K562 (cell line): ENCODE measurements around the gene CSKMT. TPM values are rescaled to one million over a fixed set of nuclear protein-coding genes. Genes with fewer than 3 reads are reported as not detected.

ENCODE experiments used
- CCAR2 ChIP-seq: fragments of 200-400 bp; formaldehyde crosslinking; IDR thresholded peaks from 2 replicates; pipeline ENCODE4 v1.6.1; 2017; ENCODE audit warnings: mild to moderate bottlenecking, low read depth, low read length
- COPS2 ChIP-seq: fragments of 450-650 bp; conservative IDR thresholded peaks from 2 replicates; pipeline ENCODE4 v1.6.1; 2016; ENCODE audit warnings: mild to moderate bottlenecking, moderate library complexity
- ELK3 ChIP-seq: fragments of 450-650 bp; formaldehyde crosslinking; IDR thresholded peaks from 2 replicates; pipeline ENCODE4 v1.4.0; 2020; ENCODE audit warnings: mild to moderate bottlenecking
- FOXK1 ChIP-seq: sonication (generic); formaldehyde crosslinking; IDR thresholded peaks from 2 replicates; pipeline ENCODE4 v1.8.0; 2022; ENCODE audit warnings: missing genetic modification reagents, mild to moderate bottlenecking, borderline replicate concordance
- JUND ChIP-seq, 2 experiments: IDR thresholded peaks; 2 replicates in 1 of 2; 3 replicates in 1 of 2; pipeline ENCODE4 v1.6.1; 2011; ENCODE audit warnings: borderline replicate concordance in 2 of 2, low read depth in 2 of 2, low read length in 2 of 2, improper control_type of control experiment in 1 of 2, missing biosample characterization in 1 of 2, missing genetic modification characterization in 1 of 2, missing genetic modification reagents in 1 of 2
- MECOM ChIP-seq: fragments of 250-450 bp; sonication (Bioruptor Pico); IDR thresholded peaks from 2 replicates; pipeline ENCODE4 v1.8.0; 2022; ENCODE audit warnings: inconsistent platforms
- NBN ChIP-seq: fragments of 450-650 bp; IDR thresholded peaks from 2 replicates; pipeline ENCODE4 v1.6.1; 2016; ENCODE audit warnings: low read depth, mild to moderate bottlenecking
- PHB2 ChIP-seq: fragments of 450-650 bp; IDR thresholded peaks from 2 replicates; pipeline ENCODE4 v1.6.1; 2017; ENCODE audit warnings: low read depth
- PML ChIP-seq: IDR thresholded peaks from 2 replicates; pipeline ENCODE4 v1.6.1; 2012; ENCODE audit warnings: low read length, inconsistent platforms
- RAD21 ChIP-seq, 2 experiments: fragments of 250-450 bp in 1 of 2; fragments of 450-650 bp in 1 of 2; sonication (Bioruptor Pico) in 1 of 2; formaldehyde crosslinking in 1 of 2; IDR thresholded peaks in 1 of 2; conservative IDR thresholded peaks in 1 of 2; 2 replicates each; pipeline versions ENCODE4 v1.4.0 to v1.8.0; 2020 to 2022; ENCODE audit warnings: mild to moderate bottlenecking in 2 of 2, moderate library complexity in 1 of 2
- RBM14 ChIP-seq: fragments of 200-400 bp; formaldehyde crosslinking; IDR thresholded peaks from 2 replicates; pipeline ENCODE4 v1.6.1; 2018; ENCODE audit warnings: low read depth, mild to moderate bottlenecking, low read length, moderate library complexity, borderline replicate concordance; ENCODE audit not compliant: insufficient read depth
- ZFX ChIP-seq: sonication (generic); formaldehyde crosslinking; IDR thresholded peaks from 2 replicates; pipeline ENCODE4 v1.8.0; 2022; ENCODE audit warnings: mild to moderate bottlenecking, missing genetic modification reagents, moderate library complexity
- ZNF584 ChIP-seq: fragments of 200-800 bp; sonication (Bioruptor generic); IDR thresholded peaks from 2 replicates; pipeline ENCODE4 v1.6.1; 2016; ENCODE audit warnings: low read depth, mild to moderate bottlenecking, missing genetic modification characterization, missing compliant biosample characterization
- ZNF609 ChIP-seq: sonication (generic); formaldehyde crosslinking; IDR thresholded peaks from 2 replicates; pipeline ENCODE4 v1.8.1; 2023; ENCODE audit warnings: missing genetic modification reagents, mild to moderate bottlenecking, borderline replicate concordance
- ZNF766 ChIP-seq: fragments of 200-800 bp; sonication (Bioruptor generic); conservative IDR thresholded peaks from 2 replicates; pipeline ENCODE4 v1.6.1; 2016; ENCODE audit warnings: missing genetic modification characterization, missing compliant biosample characterization
- polyA plus RNA-seq, 8 experiments: library from polyadenylated mRNA; depleted of rRNA in 4 of 8; stranded (reverse) in 5 of 8; unstranded in 3 of 8; fragments of >200 nt; fragmentation: Nextera tagmentation in 2 of 8; fragmentation: Illumina TruSeq in 1 of 8; extraction: Ambion mirVana in 2 of 8; extraction: Trizol in 1 of 8; gene quantifications; 2 replicates each; pipeline versions ENCODE4 v1.2.1 to v1.2.3, GENCODE V29; 2011 to 2014; ENCODE audit warnings: inconsistent platforms in 1 of 8, missing spikeins in 1 of 8
- total RNA-seq, 7 experiments: library from RNA; depleted of rRNA in 6 of 7; stranded (reverse); fragments of >200 nt in 6 of 7; fragmentation: Illumina TruSeq in 2 of 7; extraction: Trizol in 2 of 7; gene quantifications; 2 replicates each; pipeline versions ENCODE4 v1.2.1 to v1.2.3, GENCODE V29; 2011 to 2021; ENCODE audit warnings: low replicate concordance in 1 of 7
- TF ChIP-seq, protein P1 (sequence below): fragments of 150-350 bp; conservative IDR thresholded peaks from 2 replicates; pipeline ENCODE4 v1.6.1; 2014; ENCODE audit warnings: low read length
- TF ChIP-seq, protein P2 (sequence below): fragments of 250-450 bp; sonication (Bioruptor Pico); IDR thresholded peaks from 2 replicates; pipeline ENCODE4 v1.8.0; 2021; ENCODE audit warnings: mild to moderate bottlenecking, moderate library complexity

The CSKMT gene
- total and polyA plus RNA-seq, 9 of the 15 experiments (the other 6 are each of a cell fraction or from before 2014, with no cell fraction given) = 10.3 to 108 (median 27.2) TPM

GRCh38 chr11:62671236-62671607, 6.1 kb downstream of the CSKMT start (continued):
- TF ChIP-seq, protein P1, sequence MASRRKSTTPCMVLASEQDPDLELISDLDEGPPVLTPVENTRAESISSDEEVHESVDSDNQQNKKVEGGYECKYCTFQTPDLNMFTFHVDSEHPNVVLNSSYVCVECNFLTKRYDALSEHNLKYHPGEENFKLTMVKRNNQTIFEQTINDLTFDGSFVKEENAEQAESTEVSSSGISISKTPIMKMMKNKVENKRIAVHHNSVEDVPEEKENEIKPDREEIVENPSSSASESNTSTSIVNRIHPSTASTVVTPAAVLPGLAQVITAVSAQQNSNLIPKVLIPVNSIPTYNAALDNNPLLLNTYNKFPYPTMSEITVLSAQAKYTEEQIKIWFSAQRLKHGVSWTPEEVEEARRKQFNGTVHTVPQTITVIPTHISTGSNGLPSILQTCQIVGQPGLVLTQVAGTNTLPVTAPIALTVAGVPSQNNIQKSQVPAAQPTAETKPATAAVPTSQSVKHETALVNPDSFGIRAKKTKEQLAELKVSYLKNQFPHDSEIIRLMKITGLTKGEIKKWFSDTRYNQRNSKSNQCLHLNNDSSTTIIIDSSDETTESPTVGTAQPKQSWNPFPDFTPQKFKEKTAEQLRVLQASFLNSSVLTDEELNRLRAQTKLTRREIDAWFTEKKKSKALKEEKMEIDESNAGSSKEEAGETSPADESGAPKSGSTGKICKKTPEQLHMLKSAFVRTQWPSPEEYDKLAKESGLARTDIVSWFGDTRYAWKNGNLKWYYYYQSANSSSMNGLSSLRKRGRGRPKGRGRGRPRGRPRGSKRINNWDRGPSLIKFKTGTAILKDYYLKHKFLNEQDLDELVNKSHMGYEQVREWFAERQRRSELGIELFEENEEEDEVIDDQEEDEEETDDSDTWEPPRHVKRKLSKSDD = no peak
- TF ChIP-seq RBM14 (no peak), ELK3 (CRISPR knock-in tag) (no peak), CCAR2 (no peak), ZNF609 (CRISPR knock-in tag) (0 out of 2 replicates have a peak, but pooled peaks have one; percentile 10), ZNF766 (CRISPR knock-in tag) (peak; percentile 78), PHB2 (no peak), NBN (no peak; the same call in 1 of the 2 replicates), ZNF584 (no peak; the same call in 1 of the 2 replicates), MECOM (CRISPR knock-in tag) (no peak), FOXK1 (CRISPR knock-in tag) (no peak), JUND (IDR thresholded peaks at IDR 0.05; ENCODE audit: borderline replicate concordance, low read depth, low read length) (no peak), JUND (tag; IDR thresholded peaks at IDR 0.05; ENCODE audit: borderline replicate concordance, low read depth, low read length) (no peak), RAD21 (CRISPR knock-in tag; conservative IDR thresholded peaks at IDR 0.05 in 1 of 2, IDR thresholded peaks at IDR 0.05 in 1 of 2) (0 out of 4 replicates have a peak, but pooled peaks of 1 of the 2 experiments have one; percentile 13), ZFX (CRISPR knock-in tag) (peak; percentile 87), COPS2 (no peak), PML (peak; percentile 52; the same call in 1 of the 2 replicates)
- TF ChIP-seq, protein P2, sequence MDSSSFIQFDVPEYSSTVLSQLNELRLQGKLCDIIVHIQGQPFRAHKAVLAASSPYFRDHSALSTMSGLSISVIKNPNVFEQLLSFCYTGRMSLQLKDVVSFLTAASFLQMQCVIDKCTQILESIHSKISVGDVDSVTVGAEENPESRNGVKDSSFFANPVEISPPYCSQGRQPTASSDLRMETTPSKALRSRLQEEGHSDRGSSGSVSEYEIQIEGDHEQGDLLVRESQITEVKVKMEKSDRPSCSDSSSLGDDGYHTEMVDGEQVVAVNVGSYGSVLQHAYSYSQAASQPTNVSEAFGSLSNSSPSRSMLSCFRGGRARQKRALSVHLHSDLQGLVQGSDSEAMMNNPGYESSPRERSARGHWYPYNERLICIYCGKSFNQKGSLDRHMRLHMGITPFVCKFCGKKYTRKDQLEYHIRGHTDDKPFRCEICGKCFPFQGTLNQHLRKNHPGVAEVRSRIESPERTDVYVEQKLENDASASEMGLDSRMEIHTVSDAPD (CRISPR knock-in tag) = no peak
